Dedifferentiated amniotic fluid mesenchymal stem cell (primary cell): ENCODE measurements around the gene CEP85.
"Not testable (repeated sequence)": the region's sequence is repeated elsewhere in the genome, so short reads cannot be mapped to it uniquely, and the experiment has no call there.

Experiments
- DNase-seq: peaks from one replicate; pipeline ENCODE4 v3.0.0-alpha.2; 2016; ENCODE audit errors: extremely low spot score

CEP85 gene

GRCh38 chr1:26290882-26291261 is 56.9 kb downstream of the CEP85 start:
- no peak for DNase-seq

GRCh38 chr1:26291433-26291832 is 57.4 kb downstream of the CEP85 start:
- no peak for DNase-seq

- DNase-seq: no peak
Measured at GRCh38 chr1:26291939-26292338, 57.9 kb downstream of the CEP85 start.

DNA sequence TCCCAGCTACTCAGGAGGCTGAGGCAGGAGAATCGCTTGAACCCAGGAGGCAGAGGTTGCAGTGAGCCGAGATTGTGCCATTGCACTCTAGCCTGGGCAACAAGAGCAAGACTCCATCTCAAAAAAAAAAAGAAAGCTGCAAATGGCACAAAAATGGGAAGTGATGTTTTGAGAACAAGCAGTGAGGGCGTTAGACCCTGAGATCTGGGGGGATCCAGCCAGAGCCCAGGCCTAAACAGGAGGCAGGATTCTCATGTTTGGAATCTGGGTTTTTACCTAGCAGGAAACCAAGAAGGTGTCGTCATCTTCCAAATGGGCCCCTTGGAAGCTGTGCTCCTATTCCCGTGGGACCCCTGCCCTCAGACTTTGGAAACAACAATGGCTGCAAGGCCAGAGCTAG is 58.7 kb downstream of the CEP85 start:
- DNase-seq: not testable (repeated sequence)

DNA sequence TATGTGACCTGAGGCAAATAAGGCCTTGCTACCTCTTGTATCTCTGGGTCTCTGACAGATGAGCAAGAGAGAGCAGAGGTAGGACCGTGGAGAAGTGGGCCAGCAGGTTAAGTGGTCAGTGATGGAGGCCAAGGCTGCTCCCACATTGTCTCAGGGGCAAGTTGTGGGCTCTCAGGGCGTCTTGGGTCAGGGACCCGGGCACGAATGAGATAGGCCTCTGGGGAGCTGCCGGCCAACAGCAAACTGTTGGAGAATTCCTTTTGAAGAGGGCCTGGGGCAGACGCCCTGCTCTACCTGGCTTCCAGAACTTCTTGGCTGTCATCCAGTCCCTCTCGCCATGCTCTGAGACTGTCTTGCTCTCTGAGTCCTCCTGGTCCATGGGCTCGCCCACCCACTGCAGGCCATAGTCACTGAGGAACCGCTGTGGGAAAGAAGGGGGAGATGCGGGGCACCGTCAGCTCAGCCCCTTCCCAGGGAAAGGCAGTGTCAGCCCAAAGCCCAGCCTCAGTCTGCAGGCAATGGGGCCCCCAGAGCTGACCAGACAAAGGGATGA is 60.0 kb downstream of the CEP85 start:
- DNase-seq: no peak

GRCh38 chr1:26295194-26296138 is 61.5 kb downstream of the CEP85 start:
- DNase-seq: no peak

DNA sequence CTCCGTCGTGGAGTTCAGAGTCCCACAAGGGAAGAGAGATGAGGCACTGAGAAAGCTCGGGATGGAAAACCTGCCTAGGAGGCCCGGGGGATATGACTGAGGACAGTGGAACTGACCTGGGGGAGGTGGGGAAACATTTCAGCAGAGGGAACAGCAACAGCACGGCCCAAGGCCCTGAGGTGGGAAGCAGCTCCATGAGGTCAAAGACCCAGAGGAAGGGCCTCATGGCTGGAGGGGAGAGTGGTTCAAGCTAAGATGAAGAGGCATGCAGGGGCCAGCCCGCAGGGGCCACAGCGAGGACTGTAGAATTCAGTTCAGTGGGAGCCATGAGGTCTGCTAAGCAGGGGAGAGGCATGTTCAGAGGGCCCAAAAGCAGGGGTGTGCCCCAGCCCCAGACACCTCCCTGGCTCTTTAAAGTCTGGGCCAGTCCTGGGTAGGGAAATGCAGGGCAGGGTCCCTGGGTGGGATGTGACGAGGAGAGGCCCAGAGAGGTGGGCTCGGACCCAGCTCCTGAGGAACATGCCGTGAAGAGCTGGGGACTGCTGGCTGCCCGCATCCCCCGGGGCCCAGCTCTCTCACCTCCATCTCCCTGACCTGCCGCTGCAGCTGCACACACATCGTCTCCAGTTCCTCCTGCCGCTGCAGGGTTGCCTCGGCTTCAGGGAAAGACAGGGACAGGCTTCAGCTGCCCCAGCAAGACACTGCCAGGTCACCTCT is 62.5 kb downstream of the CEP85 start:
- DNase-seq: no peak

DNA sequence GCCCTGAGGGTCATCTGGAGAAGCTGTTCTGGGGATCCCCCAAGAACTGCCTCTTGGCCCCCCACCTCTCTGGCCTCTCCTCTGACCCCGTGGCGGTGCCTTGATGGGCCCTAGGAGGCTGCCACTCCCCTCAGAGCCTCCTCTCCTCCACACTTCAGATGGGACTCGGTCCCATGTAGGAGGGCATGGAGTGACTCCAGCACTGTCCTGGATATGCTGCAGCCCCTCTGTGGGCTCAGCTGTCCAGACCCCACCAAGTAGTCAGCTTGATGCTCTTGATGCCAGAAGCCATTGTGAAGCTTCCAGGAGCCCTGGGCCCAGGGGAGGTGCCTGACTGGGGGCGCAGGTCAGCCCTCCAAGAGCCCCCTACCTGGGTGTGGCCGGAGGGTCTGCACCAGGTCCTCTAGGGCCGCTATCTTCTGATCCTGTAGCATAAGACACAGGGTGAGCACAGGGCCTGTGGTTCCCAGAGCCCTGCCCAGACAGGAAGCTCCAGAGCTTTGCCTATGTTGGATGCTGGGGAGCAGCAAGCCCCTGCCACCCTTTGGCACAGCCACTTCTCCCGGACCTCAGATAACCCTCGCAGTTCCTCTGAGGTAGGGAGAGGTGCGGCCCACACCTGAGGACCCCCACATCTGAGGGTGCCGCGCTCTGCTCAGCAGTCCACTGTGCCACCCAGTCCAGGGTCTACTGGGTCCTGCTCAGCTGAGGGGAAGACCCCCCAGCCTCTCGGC is 63.2 kb downstream of the CEP85 start:
- no peak for DNase-seq

- no peak for DNase-seq
Measured at GRCh38 chr1:26297791-26298124, 63.8 kb downstream of the CEP85 start.

- DNase-seq: no peak
Measured at GRCh38 chr1:26300578-26301275, 66.7 kb downstream of the CEP85 start.

GRCh38 chr1:26302733-26303405 is 68.9 kb downstream of the CEP85 start:
- DNase-seq: no peak

DNA sequence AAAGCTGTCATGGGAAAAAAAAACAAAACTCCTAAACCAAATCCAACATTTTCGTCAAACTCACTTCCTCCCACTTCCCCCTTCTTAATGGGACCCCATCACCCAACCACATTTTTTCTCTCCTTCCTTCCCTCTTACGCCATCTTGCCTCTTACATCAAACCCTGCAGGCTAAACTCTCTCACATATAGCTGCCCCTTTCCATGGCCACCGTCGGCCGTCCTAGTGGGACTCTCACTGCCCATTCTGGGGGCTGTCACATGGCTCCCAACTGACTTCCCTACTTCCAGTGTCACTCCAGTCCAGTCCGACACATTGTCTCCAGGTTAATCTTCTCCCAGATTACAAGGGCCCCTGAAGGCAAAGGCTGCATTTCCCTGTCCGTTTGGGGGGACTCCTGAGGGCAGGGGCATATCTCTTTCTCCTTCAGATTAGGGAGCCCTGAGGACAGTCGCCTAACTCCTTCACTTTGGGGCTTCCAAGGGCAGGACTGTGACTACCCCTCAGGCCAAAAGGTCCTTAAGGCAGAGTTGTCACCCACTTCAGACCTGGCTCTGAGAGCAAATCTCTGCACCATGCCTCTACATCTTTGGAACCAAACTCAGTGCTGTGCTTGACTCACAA is 71.8 kb downstream of the CEP85 start:
- no peak for DNase-seq

- DNase-seq: peak; percentile 80
Measured at GRCh38 chr1:26306290-26307229, 72.6 kb downstream of the CEP85 start, which contains the start of gene UBXN11. Gene UBXN11, minus strand, starts transcription at chr1:26306636. Its CDS starts 3,753 bp downstream, at chr1:26302883.

GRCh38 chr1:26307363-26307781 is 73.4 kb downstream of the CEP85 start:
- no peak for DNase-seq

- not testable (repeated sequence) for DNase-seq
Measured at GRCh38 chr1:26307966-26308899, 74.2 kb downstream of the CEP85 start.

DNA sequence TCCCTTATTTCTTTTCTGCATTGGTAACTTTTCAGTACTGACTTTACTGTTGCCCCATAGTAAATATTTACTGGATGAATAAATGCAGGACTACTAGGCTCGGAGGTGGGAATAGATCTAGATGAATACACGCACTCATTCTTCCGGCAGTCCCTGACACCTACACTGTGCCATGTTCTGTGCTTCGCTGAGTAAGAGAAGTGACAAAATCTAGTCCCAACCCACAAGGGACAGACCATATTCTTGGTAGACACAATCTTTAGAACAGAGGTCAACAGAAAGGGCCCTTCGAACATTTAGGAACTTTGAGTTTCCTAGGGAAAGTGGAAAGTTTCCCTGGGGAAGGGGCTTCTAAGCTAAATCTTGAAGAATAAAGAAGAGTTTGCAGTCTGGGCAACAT is 80.5 kb downstream of the CEP85 start:
- DNase-seq: no peak

- DNase-seq: no peak
Measured at GRCh38 chr1:26315874-26316850, 82.2 kb downstream of the CEP85 start.
